Suprapubic skin (tissue), 4 donors: ENCODE results near the gene CFAP20DC.

Experiments
- CTCF ChIP-seq, 2 donors: fragments of 200-600 bp in 1 of 2; fragments of 450-650 bp in 1 of 2; sonication (generic) in 1 of 2; IDR thresholded peaks; one replicate each; pipeline ENCODE4 v1.5.1; 2016 to 2019; ENCODE audit warnings: antibody characterized with exemption in 2 of 2, mild to moderate bottlenecking in 1 of 2, moderate library complexity in 1 of 2
- EP300 ChIP-seq: sonication (generic); formaldehyde crosslinking; IDR thresholded peaks from one replicate; pipeline ENCODE4 v1.6.1; 2017; ENCODE audit warnings: antibody characterized with exemption
- POLR2A ChIP-seq, 2 donors: fragments of 450-650 bp; IDR thresholded peaks; one replicate each; pipeline ENCODE4 v1.6.1; 2017; ENCODE audit warnings: antibody characterized with exemption in 2 of 2, mild to moderate bottlenecking in 2 of 2, moderate library complexity in 2 of 2
- POLR2AphosphoS5 ChIP-seq, 3 donors: sonication (generic); formaldehyde crosslinking; IDR thresholded peaks; one replicate each; pipeline ENCODE4 v1.6.1; 2017; ENCODE audit warnings: antibody characterized with exemption in 3 of 3

DNA sequence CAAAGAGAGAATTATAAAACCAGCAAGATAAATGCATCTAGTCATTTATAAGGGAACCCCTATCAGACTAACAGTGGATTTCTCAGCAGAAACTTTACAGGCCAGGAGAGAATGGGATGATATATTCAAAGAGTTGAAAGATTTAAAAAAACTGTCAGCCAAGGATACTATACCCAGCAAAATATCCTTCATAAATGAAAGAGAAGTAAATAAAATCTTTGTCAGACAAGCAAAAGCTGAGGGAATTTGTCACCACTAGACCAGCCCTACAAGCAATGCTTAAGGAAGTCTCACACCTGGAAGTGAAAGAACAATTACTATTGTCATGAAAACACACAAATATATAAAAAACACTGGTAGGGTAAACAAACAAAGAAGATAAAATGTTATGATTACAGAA is 269.9 kb downstream of the CFAP20DC start:
- TF ChIP-seq POLR2A (IDR thresholded peaks at IDR 0.05) (no peak), CTCF (IDR thresholded peaks at IDR 0.05) (no peak), EP300 (no peak), POLR2AphosphoS5 (IDR thresholded peaks at IDR 0.05) (no peak)
